Stimulated activated naive CD4-positive, alpha-beta T cell treated with Interleukin-2 at 50 U/mL for 16 hours (primary cell): ENCODE data around the gene SUMO2.
"Not testable (repeated sequence)": the region's sequence is repeated elsewhere in the genome, so short reads cannot be mapped to it uniquely, and the experiment has no call there.

Experiments
- DNase-seq: peaks from one replicate; lab custom pipeline; 2025; lab: John Stamatoyannopoulos, UW

Gene SUMO2

GRCh38 chr17:75182569-75183436 lies at the start of gene SUMO2:
SUMO2 (minus strand) TSS chr17:75182959; CDS start chr17:75182834, 125 bp downstream.
- DNase-seq = peak; percentile 92

DNA sequence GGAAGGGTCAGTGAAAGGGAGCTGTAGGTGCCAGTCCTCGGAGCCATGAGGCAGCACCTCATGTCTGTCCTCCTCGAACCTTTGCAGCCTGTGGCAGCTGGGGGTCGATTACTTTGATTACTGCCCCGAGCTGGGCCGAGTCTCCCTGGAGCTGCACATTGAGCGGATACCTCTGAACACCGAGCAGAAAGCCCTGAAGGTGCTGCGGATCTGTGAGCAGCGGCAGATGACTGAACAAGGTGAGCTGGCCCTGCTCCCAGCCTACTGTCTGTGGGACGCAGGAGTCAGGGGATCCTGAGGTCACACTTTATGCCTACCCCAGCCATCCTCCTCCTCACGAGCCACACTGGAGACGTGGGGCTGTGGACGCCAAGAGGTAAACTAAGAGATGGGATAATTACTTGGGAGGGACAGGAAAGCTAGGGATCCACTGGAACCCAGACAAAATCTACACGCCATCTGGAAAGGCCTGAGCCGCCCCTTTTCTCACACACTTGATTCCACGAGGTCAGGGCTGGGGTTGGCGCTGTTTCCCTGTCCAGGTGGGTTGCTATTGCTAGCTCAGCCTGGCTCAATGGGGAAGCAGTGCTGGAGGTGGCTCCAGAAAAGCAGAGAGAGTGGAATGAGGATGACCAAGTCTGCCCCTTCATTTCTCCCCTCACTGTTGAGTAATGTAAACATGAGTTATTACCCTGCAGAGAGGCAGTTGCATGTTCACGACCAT lies 49.1 kb upstream of the SUMO2 start:
- DNase-seq = no peak

DNA sequence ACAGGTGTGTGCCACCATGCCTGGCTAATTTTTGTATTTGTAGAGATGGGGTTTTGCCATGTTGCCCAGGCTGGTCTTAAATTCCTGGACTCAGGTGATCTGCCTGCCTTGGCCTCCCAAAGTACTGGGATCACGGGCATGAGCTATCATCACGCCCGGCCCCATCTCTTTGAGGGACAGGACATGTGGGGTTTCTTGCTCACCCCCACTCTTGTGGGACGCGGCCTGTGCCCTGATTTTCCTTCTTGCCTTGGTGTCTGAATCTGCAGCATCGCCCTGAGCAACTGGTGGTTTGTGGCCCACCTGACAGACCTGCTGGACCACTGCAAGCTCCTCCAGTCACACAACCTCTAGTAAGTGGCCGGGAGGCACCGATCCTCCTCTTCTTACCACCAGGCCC lies 48.3 kb upstream of the SUMO2 start:
- no peak for DNase-seq

DNA sequence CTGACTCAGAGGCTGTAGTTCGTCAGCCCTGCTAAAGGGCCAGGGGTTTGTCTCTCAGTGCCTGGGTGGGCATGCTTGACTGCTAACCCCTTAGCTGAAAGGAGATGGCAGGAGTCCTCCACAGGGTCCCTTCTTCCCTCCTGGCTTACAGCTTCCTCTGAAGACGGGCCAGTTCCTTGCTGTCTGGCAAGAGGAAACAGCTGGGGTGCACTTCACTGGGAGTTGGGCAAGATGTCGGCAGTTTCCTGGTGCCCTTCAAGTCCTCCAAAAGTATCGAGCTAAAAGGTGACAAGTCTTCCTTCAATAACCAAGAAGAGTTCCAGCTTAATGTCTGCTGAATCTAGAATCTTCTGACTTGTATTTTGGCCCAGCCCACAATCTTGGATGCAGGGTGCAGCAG lies 46.1 kb upstream of the SUMO2 start:
- no peak for DNase-seq

GRCh38 chr17:75228305-75228704 lies 45.5 kb upstream of the SUMO2 start:
- no peak for DNase-seq

- no peak for DNase-seq
Measured at GRCh38 chr17:75227729-75228128, 45.0 kb upstream of the SUMO2 start.

- no peak for DNase-seq
Measured at GRCh38 chr17:75225016-75225415, 42.3 kb upstream of the SUMO2 start.

DNA sequence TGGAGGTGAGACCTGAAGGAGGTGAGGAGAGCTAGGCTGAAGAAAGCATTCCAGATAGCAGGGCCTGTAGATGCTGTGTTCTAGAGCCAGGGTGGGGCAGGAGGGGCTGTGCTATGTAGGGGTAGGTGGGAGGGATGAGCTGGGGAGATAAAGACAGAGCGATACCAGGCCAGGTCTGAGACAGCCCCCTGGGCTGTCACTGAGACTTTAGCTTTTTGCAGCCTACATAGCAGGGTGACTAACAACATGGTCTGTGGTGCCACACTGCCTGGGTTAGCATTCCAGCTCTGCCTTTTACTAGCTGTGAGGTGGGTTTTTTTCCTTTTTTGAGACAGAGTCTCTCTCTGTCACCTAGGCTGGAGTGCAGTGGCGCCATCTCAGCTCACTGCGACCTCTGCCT lies 37.1 kb upstream of the SUMO2 start:
- no peak for DNase-seq

DNA sequence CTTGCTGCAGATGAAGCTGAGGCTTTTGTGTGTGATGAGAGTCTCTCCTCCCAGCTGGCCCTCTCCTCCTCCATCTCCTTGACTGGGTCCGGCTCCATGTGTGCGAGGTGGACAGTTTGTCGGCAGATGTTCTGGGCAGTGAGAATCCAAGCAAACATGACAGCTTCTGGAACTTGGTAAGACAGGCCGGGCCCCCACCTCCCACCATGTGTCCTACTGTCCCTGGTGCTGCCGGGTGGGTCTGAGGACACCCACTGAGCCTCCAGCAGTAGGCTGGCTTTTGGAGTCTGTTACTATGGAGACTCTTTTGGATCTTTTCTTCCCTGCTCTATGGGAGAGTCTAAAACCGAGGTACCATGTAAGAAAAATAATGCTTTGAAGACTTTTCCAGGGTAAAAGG lies 35.4 kb upstream of the SUMO2 start:
- DNase-seq = no peak

DNA sequence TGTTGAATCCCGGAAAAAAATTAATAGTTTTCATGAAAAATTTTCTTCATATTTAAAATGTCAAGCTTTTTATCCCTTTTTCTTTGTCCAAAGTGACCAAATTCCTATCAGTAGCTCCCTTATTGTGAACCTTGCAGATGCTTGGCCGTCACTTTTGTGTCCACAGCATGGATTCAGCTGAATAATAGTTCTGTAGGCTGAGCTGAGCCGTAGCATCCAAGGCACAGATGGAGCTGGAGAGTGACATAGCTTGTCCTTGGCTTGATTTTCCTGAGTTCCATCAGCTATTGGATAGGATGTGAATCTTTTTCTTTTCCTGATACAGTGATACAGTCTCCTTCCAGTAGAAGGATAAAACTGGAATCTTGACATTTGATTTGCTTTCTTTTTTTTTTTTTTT lies 26.3 kb upstream of the SUMO2 start:
- DNase-seq = no peak

GRCh38 chr17:75208161-75208560 lies 25.4 kb upstream of the SUMO2 start:
- no peak for DNase-seq

- no peak for DNase-seq
Measured at GRCh38 chr17:75207760-75208159, 25.0 kb upstream of the SUMO2 start.

- DNase-seq = not testable (repeated sequence)
Measured at GRCh38 chr17:75207050-75207407, 24.3 kb upstream of the SUMO2 start.

GRCh38 chr17:75205793-75206163 lies 23.0 kb upstream of the SUMO2 start:
- DNase-seq = no peak

DNA sequence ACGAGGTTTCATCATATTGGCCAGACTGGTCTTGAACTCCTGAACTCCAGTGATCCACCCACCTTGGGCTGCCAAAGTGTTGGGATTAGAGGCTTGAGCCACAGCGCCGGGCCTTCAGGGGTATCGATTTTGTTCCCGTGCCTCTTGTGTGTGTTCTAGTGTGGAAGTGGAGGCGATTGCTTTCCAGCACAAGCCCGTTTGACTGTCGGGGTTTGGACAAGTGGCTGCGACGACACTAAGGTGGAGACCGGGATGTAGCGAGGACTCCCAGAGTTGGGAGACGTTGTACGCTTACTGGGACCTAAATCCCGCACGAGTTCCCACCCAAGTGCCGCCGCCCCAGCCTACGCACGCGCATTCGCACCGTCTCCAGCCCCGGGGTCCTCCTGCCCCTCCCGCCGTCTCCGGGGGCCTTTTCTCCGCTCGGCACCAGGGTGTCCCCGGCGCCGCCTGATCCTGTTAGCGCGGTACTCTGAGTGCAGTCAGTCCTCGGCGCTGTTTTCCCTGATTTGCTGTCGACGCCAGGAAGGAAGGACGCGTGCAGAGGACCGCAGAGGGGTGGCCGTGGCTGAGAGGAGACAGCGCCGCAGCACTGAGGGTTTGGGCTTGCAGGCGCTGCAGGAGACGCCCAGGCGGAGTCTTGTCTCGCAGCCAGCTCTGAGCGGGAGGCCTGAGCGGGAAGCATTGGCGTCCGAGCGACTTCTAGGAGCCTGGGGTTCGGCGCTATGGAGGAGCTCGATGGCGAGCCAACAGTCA lies 22.5 kb upstream of the SUMO2 start, which contains the start of gene NUP85:
Gene NUP85, plus strand, starts transcription at position 643 of the 756 bp plus-strand sequence. Its CDS starts 83 bp downstream, at position 726.
- DNase-seq = peak; percentile 89

- DNase-seq = no peak
Measured at GRCh38 chr17:75199886-75200618, 17.3 kb upstream of the SUMO2 start.

DNA sequence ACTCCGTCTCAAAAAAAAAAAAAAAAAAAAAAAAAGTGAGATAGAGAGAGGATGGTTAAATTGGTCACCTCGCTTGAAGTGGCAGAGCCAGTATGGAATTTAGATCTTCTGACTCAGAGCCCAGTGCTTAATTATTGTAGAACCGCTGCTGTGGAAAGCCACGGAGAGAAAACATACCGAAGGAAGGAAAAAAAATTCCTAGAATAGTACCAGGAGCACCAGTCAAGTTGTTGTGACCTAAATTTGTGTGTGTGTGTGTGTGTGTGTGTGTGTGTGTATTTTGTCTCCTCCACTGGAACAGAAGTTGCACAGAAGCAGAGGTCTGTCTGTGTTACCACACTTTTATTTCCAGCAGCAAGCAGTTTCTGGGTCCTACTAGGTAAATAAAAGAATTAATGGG lies 12.1 kb upstream of the SUMO2 start:
- no peak for DNase-seq

DNA sequence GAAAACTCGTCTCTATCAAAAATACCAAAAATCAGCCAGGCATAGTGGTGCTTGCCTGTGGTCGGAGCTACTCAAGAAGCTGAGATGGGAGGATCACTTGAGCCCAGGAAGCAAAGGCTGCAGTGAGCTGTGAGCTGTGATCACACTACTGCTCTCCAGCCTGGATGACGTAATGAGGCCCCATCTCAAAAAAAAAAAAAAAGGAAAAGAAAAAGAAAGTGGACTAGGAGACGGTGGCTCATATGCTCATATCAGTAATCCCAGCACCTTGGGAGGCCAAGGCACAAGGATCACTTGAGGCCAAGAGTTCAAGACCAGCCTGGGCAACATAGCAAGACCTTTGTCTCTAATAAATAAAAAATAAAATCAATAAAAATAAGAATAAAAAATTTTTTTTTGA lies 8.8 kb upstream of the SUMO2 start:
- DNase-seq = no peak

- DNase-seq = no peak
Measured at GRCh38 chr17:75188614-75189013, 5.9 kb upstream of the SUMO2 start.

- no peak for DNase-seq
Measured at GRCh38 chr17:75183999-75184884, 1.5 kb upstream of the SUMO2 start.

DNA sequence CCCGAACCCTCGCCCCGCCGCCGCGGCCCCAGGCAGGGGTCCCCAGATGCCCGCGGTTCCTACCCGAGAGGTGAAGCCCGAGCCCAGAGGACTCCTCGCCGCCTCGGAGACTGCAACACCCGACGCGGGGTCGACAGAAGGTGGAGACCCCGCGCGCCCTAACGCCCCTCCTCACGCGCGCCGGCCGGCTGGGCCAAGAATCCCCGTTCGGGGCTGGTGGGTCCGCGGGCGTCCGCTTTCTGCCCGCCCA lies 515 bp downstream of the SUMO2 start:
- DNase-seq = no peak
